Testis (tissue), 2 donors: ENCODE measurements around the gene MACF1.

Experiments
- CTCF ChIP-seq, 3 experiments: fragments of 450-650 bp in 2 of 3; fragments of 200-600 bp in 1 of 3; sonication (generic) in 1 of 3; IDR thresholded peaks; one replicate each; pipeline ENCODE4 v1.5.1; 2016 to 2019; ENCODE audit warnings: antibody characterized with exemption in 3 of 3, mild to moderate bottlenecking in 2 of 3, moderate library complexity in 1 of 3
- POLR2A ChIP-seq: fragments of 450-650 bp; IDR thresholded peaks from one replicate; pipeline ENCODE4 v1.6.1; 2017; ENCODE audit warnings: antibody characterized with exemption, mild to moderate bottlenecking, moderate library complexity

GRCh38 chr1:39392851-39393573 lies 188.5 kb downstream of the MACF1 start:
- TF ChIP-seq CTCF (IDR thresholded peaks at IDR 0.05) (no peak), POLR2A (no peak)
